ENCODE measurements around the gene HERC3.

DNA sequence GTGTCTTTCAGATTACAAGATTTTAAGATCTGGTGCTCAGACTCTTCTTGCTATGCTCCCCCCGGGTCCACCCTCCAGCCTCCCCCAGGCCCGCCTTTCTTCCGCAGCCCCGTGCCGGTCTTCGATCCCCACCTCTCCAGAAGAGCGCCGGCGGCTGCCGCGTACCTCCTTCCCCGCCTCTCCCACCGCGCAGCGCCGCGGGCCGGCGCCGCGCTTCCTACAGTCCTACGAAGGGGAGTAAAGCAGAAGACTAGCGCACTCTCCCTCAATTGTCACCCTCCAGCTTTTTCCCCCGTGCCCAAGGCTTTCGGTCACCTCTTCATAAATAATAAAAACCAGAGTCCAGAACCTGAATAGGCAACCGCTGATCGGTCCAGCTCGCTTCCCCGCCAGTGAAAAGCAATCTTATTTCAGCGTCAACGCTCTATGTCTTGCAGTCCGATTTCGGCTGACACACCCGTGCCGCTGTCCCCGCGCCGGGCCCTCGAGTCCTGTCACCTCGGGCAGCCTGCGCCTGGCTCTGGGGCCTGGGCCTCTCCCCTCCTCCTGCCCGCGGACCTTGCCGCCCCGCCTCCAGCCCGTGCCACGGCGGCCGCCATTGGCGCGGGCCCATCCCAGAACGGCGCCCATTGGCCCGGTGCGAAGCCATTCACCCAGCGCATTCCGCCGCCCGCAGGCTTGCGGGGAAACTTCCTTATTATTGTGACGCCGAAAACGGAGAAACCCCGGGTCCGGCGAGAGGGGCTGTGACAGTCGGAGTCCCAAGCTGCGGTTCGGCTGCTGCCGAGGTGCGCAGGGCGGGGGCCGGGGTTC lies at the start of gene HERC3:
- TF ChIP-seq POLR2A (IDR thresholded peaks at IDR 0.05) = no peak
- TF ChIP-seq, protein P1, sequence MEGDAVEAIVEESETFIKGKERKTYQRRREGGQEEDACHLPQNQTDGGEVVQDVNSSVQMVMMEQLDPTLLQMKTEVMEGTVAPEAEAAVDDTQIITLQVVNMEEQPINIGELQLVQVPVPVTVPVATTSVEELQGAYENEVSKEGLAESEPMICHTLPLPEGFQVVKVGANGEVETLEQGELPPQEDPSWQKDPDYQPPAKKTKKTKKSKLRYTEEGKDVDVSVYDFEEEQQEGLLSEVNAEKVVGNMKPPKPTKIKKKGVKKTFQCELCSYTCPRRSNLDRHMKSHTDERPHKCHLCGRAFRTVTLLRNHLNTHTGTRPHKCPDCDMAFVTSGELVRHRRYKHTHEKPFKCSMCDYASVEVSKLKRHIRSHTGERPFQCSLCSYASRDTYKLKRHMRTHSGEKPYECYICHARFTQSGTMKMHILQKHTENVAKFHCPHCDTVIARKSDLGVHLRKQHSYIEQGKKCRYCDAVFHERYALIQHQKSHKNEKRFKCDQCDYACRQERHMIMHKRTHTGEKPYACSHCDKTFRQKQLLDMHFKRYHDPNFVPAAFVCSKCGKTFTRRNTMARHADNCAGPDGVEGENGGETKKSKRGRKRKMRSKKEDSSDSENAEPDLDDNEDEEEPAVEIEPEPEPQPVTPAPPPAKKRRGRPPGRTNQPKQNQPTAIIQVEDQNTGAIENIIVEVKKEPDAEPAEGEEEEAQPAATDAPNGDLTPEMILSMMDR (IDR thresholded peaks at IDR 0.05) = no peak

Measured in lower leg skin (tissue), 3 donors.